Stomach (tissue), 9 donors: ENCODE measurements around the gene PELI2. TPM values are rescaled to one million over a fixed set of nuclear protein-coding genes. Genes with fewer than 3 reads are reported as not detected.
A peak's percentile ranks its signal among the peaks of the same experiment; 100 is the strongest.

ENCODE experiments used
- DNase-seq, 2 donors: peaks; one replicate each; pipeline versions ENCODE4 v3.0.0 to v3.0.0-alpha.2; 2013 to 2019
- H3K27ac ChIP-seq, 5 donors: fragments of 200-600 bp in 4 of 5; sonication (generic) in 4 of 5; one replicate each; pipeline ENCODE4 v1.5.1; 2013 to 2019; ENCODE audit warnings: mild to moderate bottlenecking in 1 of 5, moderate library complexity in 1 of 5
- H3K27me3 ChIP-seq, 3 donors: fragments of 200-600 bp; sonication (generic); one replicate each; pipeline ENCODE4 v1.5.1; 2017 to 2019; ENCODE audit warnings: mixed run types in 1 of 3
- H3K36me3 ChIP-seq, 4 donors: fragments of 200-600 bp; sonication (generic); 1 replicate in 3 of 4; 2 replicates in 1 of 4; pipeline ENCODE4 v1.5.1; 2016 to 2019
- H3K4me1 ChIP-seq, 4 donors: fragments of 200-600 bp; sonication (generic); one replicate each; pipeline ENCODE4 v1.5.1; 2016 to 2019
- H3K4me3 ChIP-seq, 4 donors: fragments of 200-600 bp; sonication (generic) in 3 of 4; one replicate each; pipeline ENCODE4 v1.5.1; 2016 to 2019; ENCODE audit warnings: mild to moderate bottlenecking in 1 of 4
- H3K9me3 ChIP-seq, 4 donors: fragments of 200-600 bp; sonication (generic); one replicate each; pipeline ENCODE4 v1.5.1; 2016 to 2019
- CTCF ChIP-seq, 7 experiments: fragments of 450-650 bp in 4 of 7; fragments of 200-600 bp in 3 of 7; sonication (generic) in 3 of 7; IDR thresholded peaks; one replicate each; pipeline ENCODE4 v1.5.1; 2016 to 2019; ENCODE audit warnings: antibody characterized with exemption in 7 of 7, control low read depth in 2 of 7, mild to moderate bottlenecking in 1 of 7
- EP300 ChIP-seq: sonication (generic); formaldehyde crosslinking; IDR thresholded peaks from one replicate; pipeline ENCODE4 v1.6.1; 2017; ENCODE audit warnings: antibody characterized with exemption
- POLR2A ChIP-seq, 4 donors: fragments of 450-650 bp; IDR thresholded peaks; one replicate each; pipeline ENCODE4 v1.6.1; 2016; ENCODE audit warnings: antibody characterized with exemption in 4 of 4, control low read depth in 2 of 4, mild to moderate bottlenecking in 1 of 4, moderate library complexity in 1 of 4
- POLR2AphosphoS5 ChIP-seq, 3 donors: sonication (generic); formaldehyde crosslinking; IDR thresholded peaks; one replicate each; pipeline ENCODE4 v1.6.1; 2016; ENCODE audit warnings: antibody characterized with exemption in 3 of 3
- WGBS, 5 donors: extraction: QIAGEN DNeasy Blood & Tissue Kit in 3 of 5; methylation state at CpG; one replicate each; pipeline versions ENCODE4 v1.1.5 to v1.1.7; 2013 to 2018; 5-methylcytosine and 5-hydroxymethylcytosine counted together
- intact Hi-C: fragments of 100-400 bp; cut with DNase I; formaldehyde crosslinking; loops from one replicate; pipeline ENCODE4 v1.15.1; 2023; ENCODE audit warnings: low total_unique reads
- polyA plus RNA-seq, 3 donors: library from polyadenylated mRNA; stranded (reverse); fragments of 200-250 nt; gene quantifications; one replicate each; pipeline ENCODE4 v1.2.3, GENCODE V29; 2013
- total RNA-seq, 5 donors: library from RNA; depleted of rRNA; stranded (reverse); fragments of >200 nt; gene quantifications; one replicate each; pipeline versions ENCODE4 v1.1.0 to v1.2.3, GENCODE V29; 2014 to 2016
- donor health status: healthy with polysubstance abuse.
- donor health status: Bipolar disorder and iron deficiency.
- donor health status: healthy.

PELI2 gene
- total and polyA plus RNA-seq, 8 donors = 3.0 to 48.3 (median 10.6) TPM

GRCh38 chr14:56215180-56215579 is 97.0 kb downstream of the PELI2 start:
- H3K27ac ChIP-seq = no peak overlapping the region
- 88 to 89% (median 88%) methylated on average over 3 of the region's 3 CpGs for whole genome bisulfite sequencing, 5 donors
- no peak for DNase-seq
- peaks cover 12 to 43% (median 32%) of the 10 kb centered on the region in 4 donors for H3K4me1 ChIP-seq
- intact Hi-C loops = no loop called here
- H3K27me3 ChIP-seq = no peaks in the 10 kb centered on the region
- H3K9me3 ChIP-seq = no peaks in the 10 kb centered on the region
- no peak overlapping the region for H3K4me3 ChIP-seq
- no peaks in the 10 kb centered on the region for H3K36me3 ChIP-seq
- no peak for TF ChIP-seq CTCF (IDR thresholded peaks at IDR 0.05)
- no peak for TF ChIP-seq POLR2AphosphoS5 (IDR thresholded peaks at IDR 0.05)
- no peak for TF ChIP-seq EP300
- no peak for TF ChIP-seq POLR2A (IDR thresholded peaks at IDR 0.05)

- no peak for TF ChIP-seq POLR2A (IDR thresholded peaks at IDR 0.05)
- TF ChIP-seq CTCF (IDR thresholded peaks at IDR 0.05) = no peak
- no peak for TF ChIP-seq POLR2AphosphoS5 (IDR thresholded peaks at IDR 0.05)
- TF ChIP-seq EP300 = no peak
- Histone ChIP-seq H3K9me3 (no peaks in the 10 kb centered on the region), H3K36me3 (no peaks in the 10 kb centered on the region), H3K4me3 (no peak overlapping the region), H3K27ac (no peak overlapping the region), H3K4me1 (peaks cover 27 to 59% (median 46%) of the 10 kb centered on the region in 4 donors), H3K27me3 (no peaks in the 10 kb centered on the region)
- intact Hi-C loops = no loop called here
- 32 to 48% (median 34%) methylated on average over 5 of the region's 5 CpGs for WGBS, 5 donors
- DNase-seq = peak; percentile 66 to 76
These were observed 98.6 kb downstream of the PELI2 start for GRCh38 chr14:56216626-56217379.

GRCh38 chr14:56217380-56218045 is 99.3 kb downstream of the PELI2 start:
- H3K27me3 ChIP-seq = no peaks in the 10 kb centered on the region
- WGBS, 5 donors = 22 to 55% (median 32%) methylated on average over 7 of the region's 7 CpGs
- peaks cover 29 to 60% (median 46%) of the 10 kb centered on the region in 4 donors for H3K4me1 ChIP-seq
- intact Hi-C loops = no loop called here
- H3K36me3 ChIP-seq = no peaks in the 10 kb centered on the region
- H3K9me3 ChIP-seq = no peaks in the 10 kb centered on the region
- TF ChIP-seq POLR2A (IDR thresholded peaks at IDR 0.05) (no peak), CTCF (IDR thresholded peaks at IDR 0.05) (no peak), POLR2AphosphoS5 (IDR thresholded peaks at IDR 0.05) (no peak), EP300 (no peak)
- H3K27ac ChIP-seq = no peak overlapping the region
- no peak for DNase-seq
- no peak overlapping the region for H3K4me3 ChIP-seq

GRCh38 chr14:56219666-56220413 is 101.6 kb downstream of the PELI2 start:
- DNase-seq = peak in 1 of 2 donors; percentile 54
- Histone ChIP-seq H3K27ac (no peak overlapping the region), H3K9me3 (no peaks in the 10 kb centered on the region), H3K36me3 (no peaks in the 10 kb centered on the region), H3K4me3 (no peak overlapping the region), H3K4me1 (peaks cover 30 to 71% (median 49%) of the 10 kb centered on the region in 4 donors), H3K27me3 (no peaks in the 10 kb centered on the region)
- intact Hi-C loops = no loop called here
- TF ChIP-seq CTCF (IDR thresholded peaks at IDR 0.05) (no peak), POLR2AphosphoS5 (IDR thresholded peaks at IDR 0.05) (peak in 1 of 3 donors; percentile 28), EP300 (no peak), POLR2A (IDR thresholded peaks at IDR 0.05) (no peak)
- WGBS, 5 donors = 24 to 46% (median 31%) methylated on average over 7 of the region's 7 CpGs
